NCI-H1105 treated with DMSO at 0.1 percent for 48 hours (cell line): ENCODE measurements around the gene NOTO.

ENCODE experiments used
- DNase-seq: peaks from one replicate; lab custom pipeline; 2025; lab: John Stamatoyannopoulos, UW

The NOTO gene

DNA sequence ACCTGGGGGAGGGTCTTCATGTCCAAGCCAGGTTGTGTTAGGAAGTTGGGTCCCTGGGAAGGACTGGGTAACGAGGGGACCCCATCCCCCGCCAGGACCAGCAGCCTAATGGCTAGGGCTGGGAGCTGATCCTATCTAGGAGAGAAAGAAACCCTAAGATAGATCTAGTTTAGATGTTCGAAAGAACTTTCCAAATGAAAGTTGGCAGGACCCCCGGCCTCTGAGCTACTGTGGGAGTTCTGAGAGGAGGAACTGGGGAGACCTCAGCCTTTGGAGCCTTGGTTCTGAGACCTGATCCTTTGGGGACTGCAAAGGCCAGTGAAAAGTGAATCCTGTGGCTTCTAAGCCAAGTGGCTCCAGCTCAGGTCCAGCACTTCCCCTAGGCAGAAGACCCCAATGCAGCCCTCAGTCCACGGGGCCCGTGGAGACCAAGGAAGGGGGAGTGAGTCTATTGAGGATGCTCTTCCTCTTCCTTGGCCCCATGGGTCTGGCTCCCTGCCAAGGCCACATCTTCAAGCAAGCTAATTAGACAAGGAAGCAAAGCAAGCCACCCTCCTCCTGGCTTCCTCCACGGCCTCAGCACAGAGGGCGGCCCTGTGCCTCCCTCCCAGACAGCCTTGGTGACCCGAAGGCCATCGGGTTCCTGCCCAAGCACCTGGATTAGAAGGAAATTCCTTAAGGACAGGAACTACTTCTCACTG is 55.2 kb downstream of the NOTO start:
- DNase-seq = no peak

DNA sequence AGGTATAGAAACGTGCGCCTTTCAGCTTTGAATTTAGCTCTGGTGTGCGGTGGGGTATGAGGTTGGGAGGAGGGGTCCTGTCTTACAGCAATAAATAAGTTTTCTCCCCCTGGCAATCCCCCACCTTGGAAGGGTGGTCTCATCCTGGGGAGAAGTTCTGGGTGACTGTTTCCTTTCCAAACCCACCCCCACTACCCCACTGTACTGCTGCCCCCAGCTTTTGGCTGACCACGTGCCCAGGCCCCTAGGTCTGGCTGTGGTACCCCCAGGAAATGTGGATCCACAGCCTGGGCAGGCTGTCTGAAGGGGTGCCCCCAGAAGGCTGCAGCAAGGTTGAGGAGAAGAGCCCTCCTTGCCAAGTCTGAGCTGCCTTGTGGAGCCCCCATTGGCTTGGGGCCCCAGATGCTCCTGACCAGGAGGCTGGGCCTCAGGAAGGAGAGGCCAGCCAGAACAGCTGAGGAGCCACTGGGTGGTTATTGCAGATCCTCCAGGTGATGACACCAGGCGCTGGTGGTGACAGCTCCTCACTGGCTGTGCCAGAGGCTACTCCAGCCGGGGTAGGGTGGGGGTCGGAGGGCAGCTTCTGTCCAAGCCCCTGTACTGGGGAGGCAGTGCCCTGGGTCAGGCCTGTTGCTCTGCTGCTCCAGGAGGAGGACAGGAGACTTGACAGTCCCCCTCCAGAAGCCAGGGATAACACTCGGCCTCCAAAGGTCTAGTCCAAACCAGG is 56.0 kb downstream of the NOTO start:
- DNase-seq = no peak

DNA sequence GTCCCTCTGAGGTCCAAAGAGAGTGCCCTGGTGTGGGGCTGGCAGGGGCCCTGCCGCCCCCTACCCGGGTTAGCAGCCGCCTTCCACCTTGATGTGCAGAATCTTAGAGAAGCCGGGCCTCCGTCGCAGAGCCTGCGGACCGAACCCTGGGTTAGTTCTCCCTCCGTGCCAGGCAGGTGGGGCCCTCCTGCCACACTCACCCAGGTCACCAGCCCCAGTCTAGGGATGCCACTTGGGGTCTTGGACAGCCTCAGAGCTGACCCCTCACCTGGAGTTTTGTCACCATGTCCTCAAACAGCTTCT is 56.5 kb downstream of the NOTO start:
- no peak for DNase-seq

DNA sequence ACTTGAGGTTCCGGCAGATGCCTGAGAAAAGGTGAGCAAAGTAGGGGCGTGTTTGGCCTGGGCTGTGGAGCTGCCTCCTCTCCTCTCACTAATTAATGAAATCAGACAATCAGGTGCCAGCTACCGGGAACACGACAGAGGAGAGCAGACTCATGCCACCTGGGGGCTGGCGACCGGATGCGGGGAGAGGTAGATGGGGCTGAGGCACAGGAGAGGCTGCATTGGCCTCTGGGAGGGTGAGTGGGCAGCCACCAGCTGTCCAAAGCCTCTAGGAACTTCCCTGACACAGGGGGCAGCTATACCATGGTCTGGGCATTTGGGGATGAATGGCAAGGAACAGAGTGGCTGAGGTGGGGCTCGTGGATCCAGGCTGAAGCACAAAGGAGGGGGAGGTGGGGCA is 56.9 kb downstream of the NOTO start:
- no peak for DNase-seq

DNA sequence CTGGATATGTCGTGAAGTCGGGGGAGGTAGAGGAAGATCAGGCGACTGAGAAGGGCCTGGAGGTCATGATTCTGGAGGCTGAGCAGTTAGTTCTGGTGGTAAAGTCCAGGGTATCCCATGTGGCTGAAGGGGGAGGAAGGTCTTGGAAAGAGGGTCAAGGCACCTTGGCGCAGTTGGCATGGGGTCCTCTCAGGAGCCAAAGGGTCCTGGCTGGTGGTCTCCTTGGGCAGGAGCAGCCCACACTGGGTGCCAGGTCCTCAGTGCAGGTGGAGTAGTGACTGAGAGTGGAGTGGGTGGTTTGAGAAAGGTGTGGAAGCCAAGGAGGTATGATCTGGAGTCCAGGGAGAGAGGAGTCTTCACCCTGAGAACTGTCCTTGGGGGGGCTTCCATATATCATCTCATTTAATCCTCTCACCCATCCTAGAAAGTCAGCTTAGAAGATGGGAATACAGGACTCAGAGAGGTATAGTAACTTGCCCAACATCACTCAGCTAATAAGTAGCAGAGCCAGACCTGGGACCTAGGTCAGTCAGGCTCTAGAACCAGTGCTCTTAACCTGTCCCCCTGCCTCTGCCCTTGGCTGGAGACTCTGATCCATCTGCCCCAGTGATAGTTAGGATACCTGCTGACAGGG is 57.4 kb downstream of the NOTO start:
- DNase-seq = no peak

DNA sequence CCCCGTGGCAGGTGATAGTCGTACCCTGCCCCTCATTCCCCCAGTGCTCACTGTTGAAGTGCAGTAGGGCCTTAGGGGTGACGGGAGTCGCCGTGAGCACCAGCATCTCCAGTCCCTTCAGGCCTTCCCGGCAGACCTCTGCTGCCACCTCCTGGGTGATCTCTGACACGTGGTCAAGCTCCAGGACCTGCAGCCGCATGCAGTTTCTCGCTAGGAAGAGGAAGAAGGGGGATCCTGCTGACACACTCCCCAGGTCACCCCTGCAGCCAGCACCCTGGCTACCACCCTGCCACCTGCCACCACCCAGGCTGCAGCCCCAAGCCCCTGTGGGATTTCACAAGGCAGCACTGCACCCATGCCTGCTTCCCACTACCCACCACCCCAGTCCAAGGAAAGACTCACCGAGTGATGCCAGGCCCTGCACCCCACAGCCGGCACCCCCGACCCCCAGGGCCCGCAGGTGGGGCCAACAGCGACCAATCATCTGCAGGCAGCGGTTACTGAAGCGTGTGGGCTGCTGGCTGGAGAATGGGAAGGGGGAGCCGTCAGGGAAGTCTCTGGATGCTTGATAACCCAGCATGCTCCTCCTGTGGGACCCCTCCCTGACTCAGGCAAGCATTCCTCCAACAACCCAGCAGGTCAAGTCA is 58.1 kb downstream of the NOTO start:
- DNase-seq = no peak
